HepG2 (cell line): ENCODE results near the gene STIM1. TPM values are rescaled to one million over a fixed set of nuclear protein-coding genes. Genes with fewer than 3 reads are reported as not detected.
A peak's percentile ranks its signal among the peaks of the same experiment; 100 is the strongest.

ENCODE experiments used
- ATAC-seq: fragments of 200-7000 bp; cut with Tn5 transposase; 3 replicates; pipeline ENCODE4 v1.9.1; 2020; ENCODE audit warnings: mild to moderate bottlenecking, moderate library complexity
- BruUV-seq: library from RNA; stranded (reverse); fragments of 400-500 nt; replicated peaks from 2 replicates; lab custom pipeline; 2021; lab: Mats Ljungman, UMichigan
- CTCF ChIA-PET: fragments of 300-600 bp; formaldehyde crosslinking; extraction: SDS; loops from one replicate; lab custom pipeline; 2021; ENCODE audit warnings: low total read pairs, inconsistent platforms, low intra/inter-chr PET ratio; lab: Yijun Ruan, JAX
- POLR2A ChIA-PET: fragments of 350-600 bp; sonication (Branson Sonifier 250); formaldehyde crosslinking; loops from one replicate; lab custom pipeline; 2020; ENCODE audit warnings: antibody characterized with exemption, inconsistent platforms; lab: Yijun Ruan, JAX
- DNase-seq: peaks from one replicate; pipeline ENCODE4 v3.0.0-alpha.2; 2015; ENCODE audit warnings: low spot score
- FAIRE-seq: peaks from 3 replicates; lab custom pipeline; 2011; peaks lifted over from hg19 to GRCh38; lab: Jason Lieb, UNC
- H2AFZ ChIP-seq: one replicate; pipeline ENCODE4 v1.6.1; 2011; ENCODE audit warnings: low read length, inconsistent platforms
- H3K27ac ChIP-seq: fragments of 300-600 bp; 3 replicates; pipeline ENCODE4 v1.8.0; 2011; ENCODE audit warnings: mixed run types, mild to moderate bottlenecking, mixed read lengths, low read length, inconsistent platforms; ENCODE audit not compliant: insufficient read depth; ENCODE audit errors: extremely low read length
- H3K27me3 ChIP-seq, 2 experiments: fragments of 200-600 bp in 1 of 2; 2 replicates in 1 of 2; 3 replicates in 1 of 2; pipeline versions ENCODE4 v1.6.0 to v1.8.0; 2011; ENCODE audit warnings: low read length in 2 of 2, mild to moderate bottlenecking in 2 of 2, moderate library complexity in 2 of 2, inconsistent platforms in 1 of 2; ENCODE audit not compliant: insufficient read depth in 2 of 2, control insufficient read depth in 1 of 2
- H3K36me3 ChIP-seq, 2 experiments: fragments of 200-600 bp in 1 of 2; replicated peaks in 1 of 2; 2 replicates in 1 of 2; 3 replicates in 1 of 2; pipeline versions ENCODE4 v1.5.1 to v1.8.0; 2011; ENCODE audit warnings: low read length in 2 of 2, inconsistent platforms in 1 of 2; ENCODE audit not compliant: insufficient read depth in 2 of 2, control insufficient read depth in 1 of 2
- H3K4me1 ChIP-seq: 2 replicates; pipeline ENCODE4 v1.5.1; 2012; ENCODE audit warnings: low read length, inconsistent platforms; ENCODE audit not compliant: insufficient read depth
- H3K4me2 ChIP-seq: 2 replicates; pipeline ENCODE4 v1.6.0; 2011; ENCODE audit warnings: low read depth, low read length, inconsistent platforms
- H3K4me3 ChIP-seq, 3 experiments: fragments of 200-600 bp in 1 of 3; sonication (generic), shearing (Covaris generic) in 1 of 3; replicated peaks in 1 of 3; 2 replicates each; pipeline ENCODE4 v1.5.1; 2011 to 2016; ENCODE audit warnings: low read length in 3 of 3, inconsistent platforms in 2 of 3, low read depth in 2 of 3, mild to moderate bottlenecking in 2 of 3, control low read depth in 1 of 3, mixed read lengths in 1 of 3; ENCODE audit not compliant: insufficient read depth in 1 of 3
- H3K79me2 ChIP-seq: one replicate; pipeline ENCODE4 v1.6.1; 2011; ENCODE audit warnings: low read length, inconsistent platforms; ENCODE audit not compliant: insufficient read depth
- H3K9ac ChIP-seq: 2 replicates; pipeline ENCODE4 v1.6.0; 2011; ENCODE audit warnings: mild to moderate bottlenecking, low read depth, low read length, inconsistent platforms; ENCODE audit not compliant: insufficient read depth
- H3K9me3 ChIP-seq: 2 replicates; pipeline ENCODE4 v1.5.1; 2012; ENCODE audit warnings: mild to moderate bottlenecking, low read length
- H4K20me1 ChIP-seq: 2 replicates; pipeline ENCODE4 v1.6.0; 2011; ENCODE audit warnings: inconsistent platforms, mild to moderate bottlenecking, low read length, moderate library complexity; ENCODE audit not compliant: insufficient read depth
- ATF1 ChIP-seq: IDR thresholded peaks from 2 replicates; pipeline ENCODE4 v1.6.1; 2016; ENCODE audit warnings: mild to moderate bottlenecking, control low read depth
- CBFB ChIP-seq: sonication (generic); formaldehyde crosslinking; IDR thresholded peaks from 2 replicates; pipeline ENCODE4 v1.4.0; 2020; ENCODE audit warnings: missing genetic modification reagents
- HDAC2 ChIP-seq: sonication (generic); formaldehyde crosslinking; IDR thresholded peaks from 2 replicates; pipeline ENCODE4 v1.4.0; 2020; ENCODE audit warnings: missing genetic modification reagents
- HOXA5 ChIP-seq: sonication (generic); formaldehyde crosslinking; IDR thresholded peaks from 2 replicates; pipeline ENCODE4 v1.4.0; 2020; ENCODE audit warnings: missing genetic modification reagents
- MAFG ChIP-seq: sonication (generic); formaldehyde crosslinking; IDR thresholded peaks from 2 replicates; pipeline ENCODE4 v1.5.1; 2020; ENCODE audit warnings: mild to moderate bottlenecking, missing genetic modification reagents
- NFYB ChIP-seq: sonication (generic); formaldehyde crosslinking; IDR thresholded peaks from 2 replicates; pipeline ENCODE4 v1.4.0; 2020; ENCODE audit warnings: missing genetic modification reagents
- ZNF121 ChIP-seq: sonication (generic); formaldehyde crosslinking; IDR thresholded peaks from 2 replicates; pipeline ENCODE4 v1.5.0; 2020; ENCODE audit warnings: mild to moderate bottlenecking, missing genetic modification reagents
- ZNF317 ChIP-seq: sonication (generic); formaldehyde crosslinking; IDR thresholded peaks from 2 replicates; pipeline ENCODE4 v1.5.0; 2020; ENCODE audit warnings: mild to moderate bottlenecking, missing genetic modification reagents
- ZNF589 ChIP-seq: sonication (generic); formaldehyde crosslinking; conservative IDR thresholded peaks from 2 replicates; pipeline ENCODE4 v1.8.0; 2022; ENCODE audit warnings: mild to moderate bottlenecking, moderate library complexity, missing genetic modification reagents
- in situ Hi-C: cut with HindIII; loops from 2 replicates; pipeline ENCODE4 v1.10.0; 2017; ENCODE audit warnings: low pct_unique_long_range_greater_than_20kb; ENCODE audit not compliant: extremely low pct_ligation_motif_present
- intact Hi-C: fragments of 100-400 bp; cut with micrococcal nuclease; formaldehyde crosslinking; loops from one replicate; pipeline ENCODE4 v1.10.0; 2022; ENCODE audit not compliant: unreplicated experiment
- polyA plus RNA-seq, 8 experiments: library from polyadenylated mRNA; depleted of rRNA in 3 of 8; stranded (reverse) in 7 of 8; unstranded in 1 of 8; fragments of >200 nt; fragmentation: Illumina TruSeq in 4 of 8; extraction: Trizol in 4 of 8; gene quantifications; 2 replicates each; pipeline versions ENCODE4 v1.2.1 to v1.2.3, GENCODE V29; 2011 to 2016; ENCODE audit warnings: low read depth in 4 of 8, missing spikeins in 1 of 8, mixed read lengths in 1 of 8; ENCODE audit not compliant: insufficient read depth in 1 of 8
- total RNA-seq, 5 experiments: library from RNA; depleted of rRNA; stranded (reverse); fragments of >200 nt; fragmentation: Illumina TruSeq; extraction: Trizol; gene quantifications; 2 replicates each; pipeline ENCODE4 v1.2.3, GENCODE V29; 2016; ENCODE audit warnings: low read depth in 1 of 5
- TF ChIP-seq, protein P1 (sequence below): IDR thresholded peaks from 2 replicates; pipeline ENCODE4 v1.6.1; 2016; ENCODE audit warnings: low read depth, missing genetic modification reagents, missing compliant biosample characterization
- TF ChIP-seq, protein P2 (sequence below): sonication (generic); formaldehyde crosslinking; IDR thresholded peaks from 2 replicates; pipeline ENCODE4 v1.8.0; 2022; ENCODE audit warnings: mild to moderate bottlenecking, missing genetic modification reagents, moderate library complexity

Gene STIM1
- total and polyA plus RNA-seq, 2 of the 13 experiments (the other 11 are each of a cell fraction or from before 2014, with no cell fraction given) = 19.2 to 28.5 TPM

DNA sequence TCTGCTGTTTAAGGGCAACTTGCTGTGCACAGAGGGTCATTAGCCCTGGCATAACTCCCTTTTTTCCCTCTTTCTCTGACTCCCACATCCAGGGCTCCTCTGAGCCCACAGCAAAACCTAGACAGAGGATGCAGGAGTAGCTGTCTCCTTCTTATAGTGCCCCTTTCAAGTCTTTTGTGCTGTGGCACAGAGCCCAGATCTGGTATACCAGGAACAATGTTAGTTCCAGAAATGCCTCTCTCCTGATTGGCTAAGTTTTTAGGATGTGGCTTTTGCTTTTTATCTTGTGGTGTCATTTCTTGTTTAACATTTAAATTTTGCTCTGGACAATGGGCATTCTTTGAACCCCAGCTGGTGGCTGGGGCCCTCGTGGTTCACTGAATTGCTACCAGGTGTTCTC, 213.5 kb downstream of the STIM1 start (continued):
- TF ChIP-seq ZNF317 (CRISPR knock-in tag) (no peak), HDAC2 (CRISPR knock-in tag) (no peak), ATF1 (no peak), HOXA5 (CRISPR knock-in tag) (no peak), ZNF589 (CRISPR knock-in tag) (no peak), MAFG (no peak), CBFB (CRISPR knock-in tag) (no peak), NFYB (no peak)
- TF ChIP-seq, protein P1, sequence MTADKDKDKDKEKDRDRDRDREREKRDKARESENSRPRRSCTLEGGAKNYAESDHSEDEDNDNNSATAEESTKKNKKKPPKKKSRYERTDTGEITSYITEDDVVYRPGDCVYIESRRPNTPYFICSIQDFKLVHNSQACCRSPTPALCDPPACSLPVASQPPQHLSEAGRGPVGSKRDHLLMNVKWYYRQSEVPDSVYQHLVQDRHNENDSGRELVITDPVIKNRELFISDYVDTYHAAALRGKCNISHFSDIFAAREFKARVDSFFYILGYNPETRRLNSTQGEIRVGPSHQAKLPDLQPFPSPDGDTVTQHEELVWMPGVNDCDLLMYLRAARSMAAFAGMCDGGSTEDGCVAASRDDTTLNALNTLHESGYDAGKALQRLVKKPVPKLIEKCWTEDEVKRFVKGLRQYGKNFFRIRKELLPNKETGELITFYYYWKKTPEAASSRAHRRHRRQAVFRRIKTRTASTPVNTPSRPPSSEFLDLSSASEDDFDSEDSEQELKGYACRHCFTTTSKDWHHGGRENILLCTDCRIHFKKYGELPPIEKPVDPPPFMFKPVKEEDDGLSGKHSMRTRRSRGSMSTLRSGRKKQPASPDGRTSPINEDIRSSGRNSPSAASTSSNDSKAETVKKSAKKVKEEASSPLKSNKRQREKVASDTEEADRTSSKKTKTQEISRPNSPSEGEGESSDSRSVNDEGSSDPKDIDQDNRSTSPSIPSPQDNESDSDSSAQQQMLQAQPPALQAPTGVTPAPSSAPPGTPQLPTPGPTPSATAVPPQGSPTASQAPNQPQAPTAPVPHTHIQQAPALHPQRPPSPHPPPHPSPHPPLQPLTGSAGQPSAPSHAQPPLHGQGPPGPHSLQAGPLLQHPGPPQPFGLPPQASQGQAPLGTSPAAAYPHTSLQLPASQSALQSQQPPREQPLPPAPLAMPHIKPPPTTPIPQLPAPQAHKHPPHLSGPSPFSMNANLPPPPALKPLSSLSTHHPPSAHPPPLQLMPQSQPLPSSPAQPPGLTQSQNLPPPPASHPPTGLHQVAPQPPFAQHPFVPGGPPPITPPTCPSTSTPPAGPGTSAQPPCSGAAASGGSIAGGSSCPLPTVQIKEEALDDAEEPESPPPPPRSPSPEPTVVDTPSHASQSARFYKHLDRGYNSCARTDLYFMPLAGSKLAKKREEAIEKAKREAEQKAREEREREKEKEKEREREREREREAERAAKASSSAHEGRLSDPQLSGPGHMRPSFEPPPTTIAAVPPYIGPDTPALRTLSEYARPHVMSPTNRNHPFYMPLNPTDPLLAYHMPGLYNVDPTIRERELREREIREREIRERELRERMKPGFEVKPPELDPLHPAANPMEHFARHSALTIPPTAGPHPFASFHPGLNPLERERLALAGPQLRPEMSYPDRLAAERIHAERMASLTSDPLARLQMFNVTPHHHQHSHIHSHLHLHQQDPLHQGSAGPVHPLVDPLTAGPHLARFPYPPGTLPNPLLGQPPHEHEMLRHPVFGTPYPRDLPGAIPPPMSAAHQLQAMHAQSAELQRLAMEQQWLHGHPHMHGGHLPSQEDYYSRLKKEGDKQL (CRISPR knock-in tag) = no peak

DNA sequence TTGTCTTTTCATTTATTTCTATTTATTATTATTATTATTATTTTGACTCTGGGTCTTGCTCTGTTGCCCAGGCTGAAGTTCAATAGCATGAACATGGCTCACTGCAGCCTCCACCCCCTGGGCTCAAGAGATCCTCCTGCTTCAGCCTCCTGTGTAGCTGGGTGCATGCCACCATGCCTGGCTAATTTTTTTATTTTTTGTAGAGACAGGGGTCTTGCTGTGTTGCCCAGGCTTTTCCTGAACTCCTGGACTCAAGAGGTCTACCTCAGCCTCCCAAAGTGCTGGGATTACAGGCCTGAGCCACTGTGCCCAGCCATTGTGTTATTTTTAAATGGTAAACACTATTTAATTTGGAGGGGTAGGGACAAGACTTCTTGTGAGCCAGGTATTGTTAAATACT, 215.9 kb downstream of the STIM1 start:
- ATAC-seq (no peak), FAIRE-seq (no peak), DNase-seq (no peak)
- peaks cover 11 to 24% of the 10 kb centered on the region in 2 experiments for H3K36me3 ChIP-seq
- ChIA-PET CTCF (interaction anchor here (2.7 kb wide), 1 partner anchor 216 kb away, joined by 30 read pairs; the partner anchor contains the start of gene STIM1), POLR2A (interaction anchor here (2.5 kb wide), 1 partner anchor 217 kb away, joined by 15 read pairs; the partner anchor contains the start of gene STIM1)
- H3K4me3 ChIP-seq = no peak overlapping the region
- H4K20me1 ChIP-seq = no peaks in the 10 kb centered on the region
- intact Hi-C loops = no loop called here
- no peak overlapping the region for H2AFZ ChIP-seq
- BruUV-seq = no TSS peak
- H3K79me2 ChIP-seq = no peaks in the 10 kb centered on the region
- in situ Hi-C loops = loop anchor here (5.0 kb wide), 1 partner anchor 224 kb away; no protein-coding TSS in a partner anchor
- H3K9ac ChIP-seq = no peak overlapping the region
- H3K4me2 ChIP-seq = no peak overlapping the region
- peak; percentile 19; the same call in 1 of the 2 replicates for TF ChIP-seq ZNF121 (CRISPR knock-in tag)
- TF ChIP-seq, protein P2, sequence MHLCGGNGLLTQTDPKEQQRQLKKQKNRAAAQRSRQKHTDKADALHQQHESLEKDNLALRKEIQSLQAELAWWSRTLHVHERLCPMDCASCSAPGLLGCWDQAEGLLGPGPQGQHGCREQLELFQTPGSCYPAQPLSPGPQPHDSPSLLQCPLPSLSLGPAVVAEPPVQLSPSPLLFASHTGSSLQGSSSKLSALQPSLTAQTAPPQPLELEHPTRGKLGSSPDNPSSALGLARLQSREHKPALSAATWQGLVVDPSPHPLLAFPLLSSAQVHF (CRISPR knock-in tag) = no peak
- H3K9me3 ChIP-seq = no peaks in the 10 kb centered on the region
- no peaks in the 10 kb centered on the region for H3K4me1 ChIP-seq
- no peak overlapping the region for H3K27ac ChIP-seq
- H3K27me3 ChIP-seq = no peaks in the 10 kb centered on the region
